PFSK-1 (cell line): ENCODE measurements around the gene GRIA3.

Experiments
- POLR2AphosphoS5 ChIP-seq: IDR thresholded peaks from 2 replicates; pipeline ENCODE4 v1.6.1; 2012; ENCODE audit warnings: low read depth, mild to moderate bottlenecking, control low read depth, low read length, moderate library complexity
- SIN3A ChIP-seq: IDR thresholded peaks from 2 replicates; pipeline ENCODE4 v1.6.1; 2012; ENCODE audit warnings: mild to moderate bottlenecking, low read length, moderate library complexity, borderline replicate concordance; ENCODE audit not compliant: insufficient read depth
- TAF1 ChIP-seq: IDR thresholded peaks from 2 replicates; pipeline ENCODE4 v1.6.1; 2012; ENCODE audit warnings: low read length, control low read depth, borderline replicate concordance; ENCODE audit not compliant: insufficient read depth
- TF ChIP-seq, protein P1 (sequence below), 2 experiments: IDR thresholded peaks; 2 replicates each; pipeline versions ENCODE4 v1.6.1 to v1.8.0; 2011 to 2012; ENCODE audit warnings: low read depth in 2 of 2, low read length in 2 of 2, control low read depth in 1 of 2, inconsistent platforms in 1 of 2, mild to moderate bottlenecking in 1 of 2, moderate library complexity in 1 of 2; ENCODE audit not compliant: insufficient read depth in 1 of 2

DNA sequence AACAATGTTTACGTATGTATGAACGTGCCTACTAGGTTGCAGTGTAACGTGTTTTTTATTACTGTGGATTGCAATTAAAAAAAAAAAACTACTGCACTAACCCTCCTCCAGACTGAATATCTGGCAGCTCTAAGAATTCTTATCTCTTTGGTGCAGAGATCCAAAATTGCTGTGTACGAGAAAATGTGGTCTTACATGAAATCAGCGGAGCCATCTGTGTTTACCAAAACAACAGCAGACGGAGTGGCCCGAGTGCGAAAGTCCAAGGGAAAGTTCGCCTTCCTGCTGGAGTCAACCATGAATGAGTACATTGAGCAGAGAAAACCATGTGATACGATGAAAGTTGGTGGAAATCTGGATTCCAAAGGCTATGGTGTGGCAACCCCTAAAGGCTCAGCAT, 280.6 kb downstream of the GRIA3 start:
- TF ChIP-seq POLR2AphosphoS5 = no peak
- no peak for TF ChIP-seq TAF1
- TF ChIP-seq SIN3A = no peak
- TF ChIP-seq, protein P1, sequence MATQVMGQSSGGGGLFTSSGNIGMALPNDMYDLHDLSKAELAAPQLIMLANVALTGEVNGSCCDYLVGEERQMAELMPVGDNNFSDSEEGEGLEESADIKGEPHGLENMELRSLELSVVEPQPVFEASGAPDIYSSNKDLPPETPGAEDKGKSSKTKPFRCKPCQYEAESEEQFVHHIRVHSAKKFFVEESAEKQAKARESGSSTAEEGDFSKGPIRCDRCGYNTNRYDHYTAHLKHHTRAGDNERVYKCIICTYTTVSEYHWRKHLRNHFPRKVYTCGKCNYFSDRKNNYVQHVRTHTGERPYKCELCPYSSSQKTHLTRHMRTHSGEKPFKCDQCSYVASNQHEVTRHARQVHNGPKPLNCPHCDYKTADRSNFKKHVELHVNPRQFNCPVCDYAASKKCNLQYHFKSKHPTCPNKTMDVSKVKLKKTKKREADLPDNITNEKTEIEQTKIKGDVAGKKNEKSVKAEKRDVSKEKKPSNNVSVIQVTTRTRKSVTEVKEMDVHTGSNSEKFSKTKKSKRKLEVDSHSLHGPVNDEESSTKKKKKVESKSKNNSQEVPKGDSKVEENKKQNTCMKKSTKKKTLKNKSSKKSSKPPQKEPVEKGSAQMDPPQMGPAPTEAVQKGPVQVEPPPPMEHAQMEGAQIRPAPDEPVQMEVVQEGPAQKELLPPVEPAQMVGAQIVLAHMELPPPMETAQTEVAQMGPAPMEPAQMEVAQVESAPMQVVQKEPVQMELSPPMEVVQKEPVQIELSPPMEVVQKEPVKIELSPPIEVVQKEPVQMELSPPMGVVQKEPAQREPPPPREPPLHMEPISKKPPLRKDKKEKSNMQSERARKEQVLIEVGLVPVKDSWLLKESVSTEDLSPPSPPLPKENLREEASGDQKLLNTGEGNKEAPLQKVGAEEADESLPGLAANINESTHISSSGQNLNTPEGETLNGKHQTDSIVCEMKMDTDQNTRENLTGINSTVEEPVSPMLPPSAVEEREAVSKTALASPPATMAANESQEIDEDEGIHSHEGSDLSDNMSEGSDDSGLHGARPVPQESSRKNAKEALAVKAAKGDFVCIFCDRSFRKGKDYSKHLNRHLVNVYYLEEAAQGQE (IDR thresholded peaks at IDR 0.05; ENCODE audit: insufficient read depth in 1 of 2, low read depth in 2 of 2, low read length in 2 of 2) = no peak
